ENCODE data around the gene ZIC2.

DNA sequence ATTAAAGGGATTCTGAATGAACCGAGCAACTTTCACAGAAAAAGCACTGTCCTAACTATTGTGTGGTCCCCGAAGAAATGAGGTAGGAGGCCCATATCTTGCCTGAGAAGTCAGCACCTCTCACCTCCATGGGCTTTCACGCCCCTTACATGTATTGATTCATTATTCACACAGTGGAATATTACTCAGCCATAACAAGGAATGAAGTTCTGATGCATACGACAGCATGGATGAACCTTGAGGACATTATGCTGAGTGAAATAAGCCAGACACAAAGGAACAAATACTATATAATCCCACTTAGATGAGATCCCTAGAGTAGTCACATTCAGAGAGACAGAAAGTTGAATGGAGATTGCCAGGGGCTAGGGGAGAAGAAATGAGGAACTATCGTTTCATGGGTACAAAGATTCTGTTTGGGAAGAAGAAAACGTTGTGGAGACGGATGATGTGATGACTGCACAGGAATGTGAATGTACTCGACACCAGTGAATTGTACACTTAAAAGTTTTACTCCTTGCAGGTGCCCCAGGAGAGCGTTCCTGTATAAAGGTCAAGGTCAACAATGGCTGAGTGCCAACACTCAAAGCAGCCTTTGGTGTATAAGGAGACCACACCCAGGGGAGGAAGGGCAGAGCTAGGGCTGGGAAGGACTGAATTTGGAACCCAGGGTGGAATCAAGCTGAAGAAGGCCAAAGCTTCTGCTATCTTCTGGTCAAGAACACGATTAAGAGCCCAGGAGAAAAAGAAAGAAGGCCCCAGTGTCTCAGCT, 32.5 kb upstream of the ZIC2 start:
- TF ChIP-seq CTCF (IDR thresholded peaks at IDR 0.05) (no peak), POLR2A (IDR thresholded peaks at IDR 0.05) (no peak)

Measured in lower leg skin (tissue), 3 donors.